Thoracic aorta (tissue), 2 donors: ENCODE results near the gene BRF1. TPM values are rescaled to one million over a fixed set of nuclear protein-coding genes. Genes with fewer than 3 reads are reported as not detected.
"Not testable (repeated sequence)": the region's sequence is repeated elsewhere in the genome, so short reads cannot be mapped to it uniquely, and the experiment has no call there.

Source experiments
- ATAC-seq: fragments of 150-250 bp; one replicate; pipeline ENCODE4 v1.8.0; 2017; ENCODE audit warnings: low read depth; ENCODE audit not compliant: insufficient number of reproducible peaks, low FRiP score
- DNase-seq: peaks from one replicate; pipeline ENCODE4 v3.0.0-alpha.2; 2020; ENCODE audit warnings: low spot score
- H3K27ac ChIP-seq, 2 donors: fragments of 200-600 bp; sonication (generic); 1 replicate in 1 of 2; 2 replicates in 1 of 2; pipeline ENCODE4 v1.5.1; 2016; ENCODE audit warnings: mild to moderate bottlenecking in 2 of 2, moderate library complexity in 2 of 2
- H3K27me3 ChIP-seq: fragments of 200-600 bp; sonication (generic); replicated peaks from 2 replicates; pipeline ENCODE4 v1.6.0; 2016; ENCODE audit warnings: mild to moderate bottlenecking; ENCODE audit not compliant: insufficient read depth
- H3K36me3 ChIP-seq: fragments of 200-600 bp; sonication (generic); one replicate; pipeline ENCODE4 v1.5.1; 2016
- H3K4me1 ChIP-seq, 2 donors: fragments of 200-600 bp; sonication (generic); 1 replicate in 1 of 2; 2 replicates in 1 of 2; pipeline versions ENCODE4 v1.5.1 to v1.6.0; 2016; ENCODE audit warnings: low read depth in 2 of 2, mild to moderate bottlenecking in 1 of 2; ENCODE audit not compliant: control insufficient read depth in 1 of 2
- H3K4me3 ChIP-seq: fragments of 200-600 bp; sonication (generic); 2 replicates; pipeline ENCODE4 v1.5.1; 2016; ENCODE audit warnings: mild to moderate bottlenecking
- H3K9me3 ChIP-seq: fragments of 200-600 bp; sonication (generic); 2 replicates; pipeline ENCODE4 v1.5.1; 2016
- CTCF ChIP-seq: fragments of 200-600 bp; sonication (generic); IDR thresholded peaks from one replicate; pipeline ENCODE4 v1.5.1; 2019; ENCODE audit warnings: antibody characterized with exemption
- total RNA-seq, 2 donors: library from RNA; depleted of rRNA; stranded (reverse); fragments of >200 nt; gene quantifications; one replicate each; pipeline versions ENCODE4 v1.1.0 to v1.2.3, GENCODE V29; 2016

Gene BRF1
- total RNA-seq, 2 donors from 2014 or later, result 49.4 to 80.5 TPM

GRCh38 chr14:105301103-105301914, 508 bp upstream of the BRF1 start:
- H3K27ac ChIP-seq, result peak overlapping the region; percentile 95 to 97
- DNase-seq, result peak; percentile 94
- H3K4me3 ChIP-seq, result peak overlapping the region; percentile 93
- H3K4me1 ChIP-seq, result peaks cover 11 to 22% of the 10 kb centered on the region in 2 donors
- no peak for TF ChIP-seq CTCF
- H3K36me3 ChIP-seq, result no peaks in the 10 kb centered on the region
- peak; percentile 91 for ATAC-seq
- no peaks in the 10 kb centered on the region for H3K27me3 ChIP-seq
- no peaks in the 10 kb centered on the region for H3K9me3 ChIP-seq

DNA sequence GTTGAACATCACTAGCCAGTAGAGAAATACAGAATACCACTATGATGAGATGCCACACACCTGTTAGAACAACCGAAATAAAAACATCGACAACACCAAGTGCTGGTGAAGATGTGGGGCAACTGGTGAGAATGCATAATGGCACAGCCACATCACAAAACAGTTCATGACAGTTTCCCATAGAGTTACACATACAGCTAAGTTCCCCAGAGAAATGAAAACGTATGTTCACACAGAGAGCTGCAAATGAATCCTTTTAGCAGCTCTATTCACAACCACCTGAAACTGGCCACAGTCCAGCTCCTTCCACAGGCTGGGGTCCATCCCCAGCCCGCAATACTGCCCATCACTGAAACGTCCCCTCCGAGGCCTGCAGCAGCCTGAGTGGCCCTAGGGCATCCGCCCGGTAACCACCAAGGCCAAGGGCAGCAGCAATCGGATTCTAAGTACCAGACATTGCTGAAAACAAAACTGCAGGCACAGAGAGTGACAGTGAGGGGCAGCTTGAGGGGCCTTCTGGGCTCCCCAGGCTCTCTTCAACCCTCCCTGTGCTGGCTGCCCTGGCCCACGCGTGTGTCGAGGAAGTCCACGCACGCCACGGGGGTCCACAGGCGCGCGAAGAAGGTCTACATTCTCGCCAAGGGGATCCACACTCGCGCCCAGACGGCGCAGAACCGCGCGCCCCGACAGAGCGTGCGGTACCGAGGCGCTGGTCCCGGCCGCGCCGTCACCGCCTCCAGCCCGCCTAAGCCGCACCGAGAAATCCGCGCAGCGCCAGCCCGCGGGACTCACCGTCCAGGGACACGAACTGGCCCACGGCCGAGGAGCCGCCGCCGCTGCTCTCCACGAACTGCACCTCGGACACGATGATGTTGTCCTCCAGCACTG, 903 bp downstream of the BRF1 start:
- peak overlapping the region; percentile 93 for H3K4me3 ChIP-seq
- peak; percentile 7 for ATAC-seq
- TF ChIP-seq CTCF, result no peak
- H3K27ac ChIP-seq, result peak overlapping the region; percentile 95 to 97
- DNase-seq, result no peak
- H3K36me3 ChIP-seq, result no peaks in the 10 kb centered on the region
- no peaks in the 10 kb centered on the region for H3K27me3 ChIP-seq
- peaks cover 11 to 24% of the 10 kb centered on the region in 2 donors for H3K4me1 ChIP-seq
- no peaks in the 10 kb centered on the region for H3K9me3 ChIP-seq

DNA sequence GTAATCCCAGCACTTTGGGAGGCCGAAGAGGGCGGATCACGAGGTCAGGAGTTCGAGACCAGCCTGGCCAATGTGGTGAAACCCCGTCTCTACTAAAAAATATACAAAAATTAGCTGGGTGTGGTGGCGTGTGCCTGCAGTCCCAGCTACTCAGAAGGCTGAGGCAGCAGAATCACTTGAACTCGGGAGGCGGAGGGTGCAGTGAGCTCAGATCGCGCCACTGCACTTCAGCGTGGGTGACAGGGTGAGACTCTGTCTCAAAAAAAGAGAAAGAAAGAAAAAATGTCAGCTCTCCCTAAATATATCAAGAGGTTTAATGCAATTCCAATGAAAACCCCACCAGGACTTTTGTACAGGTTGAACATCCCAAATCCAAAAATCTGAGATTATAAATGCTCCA, 3.5 kb downstream of the BRF1 start:
- H3K4me1 ChIP-seq, result peaks cover 11 to 39% of the 10 kb centered on the region in 2 donors
- not testable (repeated sequence) for H3K27ac ChIP-seq, ATAC-seq, H3K9me3 ChIP-seq, H3K4me3 ChIP-seq, DNase-seq, H3K36me3 ChIP-seq, H3K27me3 ChIP-seq

GRCh38 chr14:105294142-105294597, 6.6 kb downstream of the BRF1 start:
- Histone ChIP-seq H3K36me3 (no peaks in the 10 kb centered on the region), H3K27me3 (no peaks in the 10 kb centered on the region), H3K9me3 (no peaks in the 10 kb centered on the region), H3K27ac (no peak overlapping the region), H3K4me1 (peaks cover 2 to 23% of the 10 kb centered on the region in 2 donors), H3K4me3 (no peak overlapping the region)
- no peak for DNase-seq
- no peak for TF ChIP-seq CTCF
- no peak for ATAC-seq

DNA sequence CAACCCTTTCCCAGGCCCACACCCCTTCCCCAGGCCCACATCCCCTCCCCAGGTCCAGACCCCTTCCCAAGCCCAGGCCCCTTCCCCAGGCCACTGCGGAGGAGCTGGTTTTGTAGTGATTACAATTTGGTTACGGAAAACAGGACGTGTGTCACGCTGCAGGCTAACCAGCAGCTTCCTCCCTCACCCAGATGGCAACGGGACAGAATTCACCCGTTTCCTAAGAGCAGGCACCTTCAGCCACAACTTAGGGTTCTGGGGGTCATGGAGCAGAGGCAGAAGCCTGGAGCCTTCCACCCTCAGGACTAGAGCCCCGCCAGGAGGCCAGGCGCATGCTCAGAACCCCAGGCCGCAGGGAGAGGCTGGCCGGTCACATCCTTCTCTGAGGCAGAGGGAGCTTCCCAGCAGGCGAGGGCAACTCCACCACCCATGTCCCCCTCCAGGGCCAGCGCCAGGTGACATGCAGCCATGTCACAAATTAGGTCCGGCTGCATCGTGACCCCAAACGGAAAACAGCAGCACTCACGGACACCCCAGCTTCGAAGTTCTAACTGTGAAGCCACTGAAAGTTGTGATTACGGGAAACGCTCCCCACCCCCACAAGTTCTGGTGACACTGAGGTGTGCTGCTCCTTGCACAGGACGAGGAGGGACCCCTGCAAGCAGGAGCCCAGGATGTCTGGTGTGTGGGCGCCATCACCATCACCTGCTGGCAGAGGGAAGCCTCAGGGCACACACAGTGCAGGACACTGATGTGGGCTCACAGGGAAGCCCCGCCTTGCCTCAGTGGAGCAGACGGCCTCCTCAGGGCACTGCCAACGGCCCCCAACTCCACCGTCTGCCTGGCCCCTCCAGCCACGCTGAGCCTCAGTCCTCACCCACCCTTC, 7.7 kb downstream of the BRF1 start:
- TF ChIP-seq CTCF, result no peak
- no peaks in the 10 kb centered on the region for H3K36me3 ChIP-seq
- H3K27ac ChIP-seq, result no peak overlapping the region
- H3K9me3 ChIP-seq, result no peaks in the 10 kb centered on the region
- H3K27me3 ChIP-seq, result no peaks in the 10 kb centered on the region
- ATAC-seq, result no peak
- no peak overlapping the region for H3K4me3 ChIP-seq
- no peak for DNase-seq
- peaks cover 0 to 17% of the 10 kb centered on the region in 2 donors for H3K4me1 ChIP-seq
